Measurements from ENCODE around the gene PRPS1. TPM values are rescaled to one million over a fixed set of nuclear protein-coding genes. Genes with fewer than 3 reads are reported as not detected.
A peak's percentile ranks its signal among the peaks of the same experiment; 100 is the strongest.

PRPS1 gene
- 100 to 1,000 TPM; 132 to 141 TPM for total RNA-seq

DNA sequence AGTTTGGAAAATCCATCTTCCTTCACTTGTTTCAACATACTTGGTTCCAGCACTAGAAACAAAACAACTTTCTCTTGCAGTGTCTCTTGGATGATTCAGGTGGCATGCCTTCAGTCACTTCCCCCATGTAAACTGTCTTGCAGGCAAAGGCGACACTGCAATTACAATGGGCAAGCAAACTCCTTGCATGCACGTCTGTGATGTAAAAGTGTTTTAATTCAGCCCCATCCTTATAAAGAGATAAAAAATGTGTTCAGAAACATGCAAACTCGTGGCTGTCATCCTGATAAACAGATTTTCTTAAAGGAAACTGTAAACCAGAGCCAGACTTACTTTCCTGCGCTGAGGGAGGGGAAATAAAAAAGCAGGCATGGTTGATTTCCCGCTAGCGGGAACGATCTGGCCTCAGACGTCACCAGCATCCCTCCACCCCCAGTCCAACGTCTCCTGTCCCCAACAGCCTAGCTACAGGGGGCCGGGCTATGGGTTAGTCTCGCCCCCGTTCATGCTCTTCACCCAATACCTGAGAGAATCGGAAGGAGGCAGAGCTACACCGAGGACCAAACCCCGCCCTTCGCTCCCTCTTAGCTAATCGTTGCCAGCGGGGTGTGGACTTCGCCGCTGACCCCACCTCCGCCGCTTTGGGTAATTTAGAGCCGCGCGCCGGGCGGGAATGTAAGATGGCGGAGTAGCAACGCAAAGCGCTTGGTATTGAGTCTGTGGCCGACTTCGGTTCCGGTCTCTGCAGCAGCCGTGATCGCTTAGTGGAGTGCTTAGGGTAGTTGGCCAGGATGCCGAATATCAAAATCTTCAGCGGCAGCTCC lies at the start of gene PRPS1:
Gene PRPS1, plus strand, starts transcription at position 673 of the 824 bp plus-strand sequence. Its CDS starts 119 bp downstream, at position 792.
- ChIA-PET POLR2A (interaction anchor here (0.5 to 2.7 kb wide), 15 partner anchors 16 to 629 kb away, joined by 3 to 29 read pairs (median 6); partner anchors contain the start of genes ATG4A, MID2, PSMD10 and TSC22D3), CTCF (interaction anchor here (0.8 to 2.5 kb wide), 8 partner anchors 27 to 148 kb away, joined by 3 to 15 read pairs (median 8); partner anchors contain the start of gene TSC22D3)
- H3K4me3 Mint-ChIP-seq: peak within 1 kb of the TSS; percentile 84
- H3K27me3 Mint-ChIP-seq: no peaks in the 10 kb centered on the region
- peaks cover 25% of the 10 kb centered on the region for H3K4me1 Mint-ChIP-seq (ENCODE audit: low read depth)
- peak; percentile 93 for DNase-seq
- intact Hi-C loops (cut with micrococcal nuclease): loop anchor here (1.0 to 10.0 kb wide), 9 partner anchors 27 to 1143 kb away; partner anchors contain the start of genes ATG4A, MORC4 and PSMD10
- H3K36me3 Mint-ChIP-seq: peaks cover 3% of the 10 kb centered on the region
- H3K27ac Mint-ChIP-seq: peak within 1 kb of the TSS; percentile 85
- no peaks in the 10 kb centered on the region for H3K9me3 Mint-ChIP-seq

DNA sequence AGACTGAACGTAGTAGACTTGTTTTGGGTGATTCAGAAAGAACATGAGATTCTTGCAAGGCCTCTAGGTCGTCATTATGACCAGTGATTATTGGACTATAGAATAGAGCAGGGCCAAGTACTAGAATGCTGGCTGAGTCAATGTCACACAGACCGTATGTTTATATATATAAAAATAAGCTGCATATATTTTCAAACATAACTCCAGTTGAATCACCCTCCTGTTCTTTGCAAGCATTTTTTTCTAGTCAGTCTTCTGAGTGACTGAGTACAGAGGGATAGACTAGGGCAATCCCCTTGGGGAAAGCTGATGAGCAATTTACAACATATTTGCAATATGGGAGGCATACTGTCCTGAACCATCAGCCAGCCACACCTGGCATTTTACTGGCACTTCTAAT lies 48.4 kb upstream of the PRPS1 start:
- Mint-ChIP-seq H3K27me3 (no peaks in the 10 kb centered on the region), H3K4me1 (ENCODE audit: low read depth) (peaks cover 4% of the 10 kb centered on the region), H3K36me3 (no peaks in the 10 kb centered on the region), H3K4me3 (no peak overlapping the region), H3K9me3 (no peaks in the 10 kb centered on the region), H3K27ac (no peak overlapping the region)
- ChIA-PET CTCF (no interaction called here), POLR2A (no interaction called here)
- no peak for DNase-seq
- intact Hi-C loops (cut with micrococcal nuclease): no loop called here

DNA sequence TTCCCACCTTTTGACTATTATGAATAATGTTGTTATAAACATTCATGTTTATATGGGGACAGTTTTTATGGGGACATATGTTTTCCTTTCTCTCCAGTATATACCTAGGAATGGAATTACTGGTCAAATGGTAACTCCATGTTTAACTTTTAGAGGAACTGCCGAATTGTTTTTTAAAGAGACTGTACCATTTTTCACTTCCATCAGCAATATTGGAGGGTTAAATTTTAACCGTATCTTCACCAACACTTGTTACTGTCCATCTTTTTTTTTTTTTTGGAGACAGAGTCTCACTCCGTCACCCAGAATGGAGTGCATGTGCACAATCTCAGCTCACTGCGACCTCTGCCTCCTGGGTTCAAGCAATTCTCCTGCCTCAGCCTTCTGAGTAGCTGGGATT lies 46.4 kb upstream of the PRPS1 start:
- H3K36me3 Mint-ChIP-seq: no peaks in the 10 kb centered on the region
- no peak overlapping the region for H3K27ac Mint-ChIP-seq
- DNase-seq: no peak
- no peak overlapping the region for H3K4me3 Mint-ChIP-seq
- ChIA-PET POLR2A (no interaction called here), CTCF (no interaction called here)
- intact Hi-C loops (cut with micrococcal nuclease): no loop called here
- H3K4me1 Mint-ChIP-seq (ENCODE audit: low read depth): no peaks in the 10 kb centered on the region
- no peaks in the 10 kb centered on the region for H3K27me3 Mint-ChIP-seq
- H3K9me3 Mint-ChIP-seq: peaks cover 1% of the 10 kb centered on the region

DNA sequence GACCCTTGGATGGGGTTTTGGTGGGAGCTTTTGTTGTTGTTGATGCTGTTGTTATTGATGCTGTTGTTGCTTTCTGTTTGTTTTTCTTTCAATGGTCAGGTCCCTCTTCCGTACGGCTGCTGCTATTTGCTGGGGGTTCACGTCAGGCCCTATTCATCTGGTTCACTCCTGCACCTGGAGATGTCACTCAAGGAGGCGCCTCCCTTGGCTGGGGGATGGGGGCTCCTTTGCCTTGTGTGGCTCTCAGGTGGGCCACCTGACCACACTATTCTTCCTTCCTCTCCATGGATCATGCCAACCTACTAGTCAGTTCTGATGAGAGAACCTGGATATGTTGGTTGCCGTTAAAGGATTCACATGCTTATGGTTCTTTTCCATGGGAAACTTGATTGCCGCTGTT lies 39.1 kb upstream of the PRPS1 start:
- Mint-ChIP-seq H3K4me3 (no peak overlapping the region), H3K4me1 (ENCODE audit: low read depth) (no peaks in the 10 kb centered on the region), H3K27ac (no peak overlapping the region), H3K36me3 (no peaks in the 10 kb centered on the region), H3K9me3 (peaks cover 1% of the 10 kb centered on the region), H3K27me3 (peaks cover 3% of the 10 kb centered on the region)
- DNase-seq: no peak
- intact Hi-C loops (cut with micrococcal nuclease): no loop called here
- ChIA-PET POLR2A (no interaction called here), CTCF (no interaction called here)

DNA sequence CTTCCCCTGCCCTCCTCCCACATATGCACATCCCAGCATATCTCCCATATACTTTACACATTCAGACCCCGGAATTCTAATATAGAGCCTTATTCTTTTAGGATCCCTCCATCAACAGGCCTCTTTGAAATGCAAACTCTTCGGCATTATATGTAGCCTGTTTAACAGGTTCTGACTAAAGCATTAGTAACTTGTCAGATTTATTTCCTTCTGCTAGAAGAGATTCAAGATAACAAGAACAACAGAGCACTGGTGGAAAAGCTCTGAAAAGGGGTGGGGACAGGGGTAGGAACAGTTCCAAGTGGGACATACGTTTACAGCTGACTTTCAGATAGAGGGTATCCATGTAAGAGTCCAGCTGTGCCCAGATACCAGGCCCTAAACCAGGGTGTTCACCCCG lies 31.7 kb upstream of the PRPS1 start:
- CTCF ChIA-PET: no interaction called here
- H3K4me1 Mint-ChIP-seq (ENCODE audit: low read depth): no peaks in the 10 kb centered on the region
- intact Hi-C loops (cut with micrococcal nuclease): no loop called here

DNA sequence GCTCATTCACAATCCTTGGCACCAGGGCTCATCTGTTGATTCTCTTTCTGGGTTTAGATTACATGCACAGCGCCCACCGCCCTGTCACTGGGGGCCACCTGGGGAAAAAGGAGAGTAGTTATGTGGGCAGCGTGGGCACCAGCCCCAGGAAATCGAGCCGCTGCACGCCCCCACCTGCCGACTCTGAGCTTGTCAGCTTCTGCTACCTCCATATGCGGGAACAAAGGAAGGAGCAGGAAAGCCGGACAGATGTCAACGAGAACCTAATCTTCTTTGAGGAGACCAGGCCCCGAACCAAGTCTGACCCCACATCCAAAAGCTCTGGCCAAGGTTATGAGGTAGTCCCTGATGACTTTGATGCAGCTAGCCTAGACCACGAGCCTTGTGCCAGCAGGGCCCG lies 31.0 kb upstream of the PRPS1 start:
- H3K27me3 Mint-ChIP-seq: peaks cover 4% of the 10 kb centered on the region
- intact Hi-C loops (cut with micrococcal nuclease): no loop called here
- no peaks in the 10 kb centered on the region for H3K36me3 Mint-ChIP-seq
- ChIA-PET POLR2A (no interaction called here), CTCF (no interaction called here)
- no peak overlapping the region for H3K27ac Mint-ChIP-seq
- no peak overlapping the region for H3K4me3 Mint-ChIP-seq
- H3K9me3 Mint-ChIP-seq: no peaks in the 10 kb centered on the region
- DNase-seq: no peak
- H3K4me1 Mint-ChIP-seq (ENCODE audit: low read depth): no peaks in the 10 kb centered on the region

More for the DNA sequence above, 31.7 kb upstream of the PRPS1 start:
- Mint-ChIP-seq H3K27ac (no peak overlapping the region), H3K27me3 (peaks cover 4% of the 10 kb centered on the region), H3K36me3 (no peaks in the 10 kb centered on the region), H3K4me3 (no peak overlapping the region), H3K9me3 (no peaks in the 10 kb centered on the region)
- POLR2A ChIA-PET: no interaction called here
- DNase-seq: no peak

DNA sequence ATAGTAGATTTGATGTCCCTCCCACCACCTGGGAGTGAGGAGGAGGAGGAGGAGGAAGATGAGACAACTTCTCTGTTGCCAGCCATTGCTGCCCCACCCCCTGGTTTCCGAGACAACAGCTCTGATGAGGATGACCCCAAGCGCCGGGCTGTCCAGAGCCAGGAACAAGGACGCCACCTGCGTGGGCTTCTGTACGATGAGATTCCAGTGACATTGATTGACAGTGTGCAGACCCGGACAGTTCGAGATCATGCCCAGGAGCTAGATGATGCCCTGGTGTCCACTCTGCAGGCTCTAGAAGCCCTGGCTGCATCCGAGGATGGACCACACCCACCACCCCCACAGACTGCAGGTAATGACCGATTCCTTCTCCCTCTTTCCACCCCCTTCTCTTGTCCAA lies 30.5 kb upstream of the PRPS1 start:
- no peak for DNase-seq
- POLR2A ChIA-PET: no interaction called here
- Mint-ChIP-seq H3K36me3 (no peaks in the 10 kb centered on the region), H3K4me1 (ENCODE audit: low read depth) (no peaks in the 10 kb centered on the region), H3K27ac (no peak overlapping the region), H3K4me3 (no peak overlapping the region), H3K27me3 (peaks cover 4% of the 10 kb centered on the region), H3K9me3 (no peaks in the 10 kb centered on the region)
- CTCF ChIA-PET: no interaction called here
- intact Hi-C loops (cut with micrococcal nuclease): no loop called here

DNA sequence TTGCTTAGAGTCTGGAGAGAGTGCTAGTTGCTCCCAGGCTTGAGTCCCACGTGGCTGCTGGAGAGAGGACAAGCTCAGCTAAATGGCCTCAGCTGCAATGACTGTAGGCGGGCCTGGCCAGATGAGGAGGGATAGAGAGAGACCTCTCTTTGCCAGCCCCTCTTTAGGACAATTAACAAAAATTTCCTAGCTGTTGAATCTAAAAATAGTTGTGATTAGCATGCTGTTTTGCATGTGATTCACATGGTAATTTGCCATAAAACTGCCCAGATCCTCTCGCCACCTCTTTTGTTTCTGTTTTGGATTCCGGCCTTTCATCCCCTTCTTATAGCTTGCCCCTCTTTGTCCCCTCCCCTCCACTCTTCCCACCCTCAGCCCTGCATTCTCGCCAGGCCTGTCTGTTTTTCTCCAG lies 28.9 kb upstream of the PRPS1 start:
- no peaks in the 10 kb centered on the region for H3K4me1 Mint-ChIP-seq (ENCODE audit: low read depth)
- no peak overlapping the region for H3K4me3 Mint-ChIP-seq
- CTCF ChIA-PET: no interaction called here

DNA sequence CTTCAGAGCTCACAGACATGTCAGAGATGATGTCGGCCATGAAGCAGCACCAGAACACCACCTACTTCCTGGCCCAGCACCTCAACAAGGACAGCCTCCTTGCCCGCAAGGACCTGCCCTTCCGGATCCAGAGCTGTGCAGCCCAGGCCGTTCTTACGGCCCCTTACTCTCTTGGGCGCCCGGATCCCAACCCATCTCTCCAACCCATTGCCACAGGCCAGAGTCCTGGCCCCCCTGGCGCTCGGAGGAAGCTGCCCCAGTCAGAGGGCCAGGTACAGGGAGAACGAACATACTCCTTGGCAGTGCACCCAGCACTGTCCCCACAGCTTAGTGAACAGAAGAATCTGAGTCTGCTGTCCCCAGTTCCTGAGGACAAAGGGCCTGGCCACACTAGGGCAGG lies 27.9 kb upstream of the PRPS1 start:
- DNase-seq: no peak
- Mint-ChIP-seq H3K27ac (no peak overlapping the region), H3K4me3 (no peak overlapping the region), H3K36me3 (no peaks in the 10 kb centered on the region), H3K4me1 (ENCODE audit: low read depth) (no peaks in the 10 kb centered on the region), H3K9me3 (no peaks in the 10 kb centered on the region), H3K27me3 (peaks cover 1% of the 10 kb centered on the region)
- CTCF ChIA-PET: no interaction called here
- intact Hi-C loops (cut with micrococcal nuclease): no loop called here
- POLR2A ChIA-PET: no interaction called here

More for the DNA sequence above, 28.9 kb upstream of the PRPS1 start:
- Mint-ChIP-seq H3K27ac (no peak overlapping the region), H3K36me3 (no peaks in the 10 kb centered on the region), H3K27me3 (peaks cover 1% of the 10 kb centered on the region), H3K9me3 (no peaks in the 10 kb centered on the region)
- DNase-seq: no peak
- POLR2A ChIA-PET: no interaction called here
- intact Hi-C loops (cut with micrococcal nuclease): no loop called here

DNA sequence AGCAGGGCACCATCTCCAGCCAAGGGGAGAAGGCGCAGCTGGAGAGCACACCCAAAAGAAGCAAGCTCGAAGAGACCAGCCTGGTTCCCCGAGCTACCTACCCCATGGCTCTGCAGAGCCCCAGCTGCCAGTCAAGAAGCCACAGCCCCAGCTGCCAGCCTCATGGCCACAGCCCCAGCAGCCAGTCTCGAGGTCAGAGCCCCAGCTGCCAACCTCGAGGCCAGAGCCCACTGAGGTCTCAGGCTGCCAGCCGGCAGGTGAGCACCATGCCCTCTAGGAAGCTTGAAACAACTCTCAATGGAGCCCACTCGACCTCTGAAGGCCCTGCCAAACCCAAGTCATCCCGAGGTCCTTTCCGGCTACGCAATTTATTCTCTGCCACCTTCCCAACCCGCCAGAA lies 27.0 kb upstream of the PRPS1 start:
- no peak overlapping the region for H3K4me3 Mint-ChIP-seq
- no peak for DNase-seq
- H3K27me3 Mint-ChIP-seq: peaks cover under 1% of the 10 kb centered on the region
- H3K4me1 Mint-ChIP-seq (ENCODE audit: low read depth): no peaks in the 10 kb centered on the region
- H3K27ac Mint-ChIP-seq: no peak overlapping the region
- intact Hi-C loops (cut with micrococcal nuclease): no loop called here
- POLR2A ChIA-PET: no interaction called here
- no peaks in the 10 kb centered on the region for H3K9me3 Mint-ChIP-seq
- CTCF ChIA-PET: no interaction called here
- H3K36me3 Mint-ChIP-seq: no peaks in the 10 kb centered on the region

DNA sequence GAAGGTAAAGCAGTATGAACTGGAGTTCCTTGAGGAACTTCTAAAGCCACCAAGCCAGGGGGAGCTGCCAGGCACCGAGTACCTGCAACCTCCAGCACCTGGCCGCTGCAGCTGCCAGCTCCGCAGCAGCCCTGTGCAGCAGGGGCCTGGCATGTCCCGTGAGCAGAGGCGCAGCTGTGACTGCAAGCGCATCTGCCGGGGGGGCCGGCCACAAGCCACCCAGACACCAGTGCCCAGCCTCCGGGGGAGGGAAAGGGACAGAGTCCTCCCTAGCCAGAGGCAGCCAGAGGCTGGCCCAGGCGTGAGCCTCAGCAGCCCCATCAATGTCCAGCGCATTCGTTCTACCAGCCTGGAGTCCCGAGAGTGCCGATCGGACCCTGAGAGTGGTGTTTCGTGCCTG lies 26.6 kb upstream of the PRPS1 start:
- Mint-ChIP-seq H3K27me3 (no peaks in the 10 kb centered on the region), H3K4me1 (ENCODE audit: low read depth) (no peaks in the 10 kb centered on the region), H3K4me3 (no peak overlapping the region), H3K36me3 (no peaks in the 10 kb centered on the region), H3K27ac (no peak overlapping the region), H3K9me3 (no peaks in the 10 kb centered on the region)
- CTCF ChIA-PET: no interaction called here
- intact Hi-C loops (cut with micrococcal nuclease): no loop called here
- DNase-seq: no peak
- POLR2A ChIA-PET: no interaction called here

DNA sequence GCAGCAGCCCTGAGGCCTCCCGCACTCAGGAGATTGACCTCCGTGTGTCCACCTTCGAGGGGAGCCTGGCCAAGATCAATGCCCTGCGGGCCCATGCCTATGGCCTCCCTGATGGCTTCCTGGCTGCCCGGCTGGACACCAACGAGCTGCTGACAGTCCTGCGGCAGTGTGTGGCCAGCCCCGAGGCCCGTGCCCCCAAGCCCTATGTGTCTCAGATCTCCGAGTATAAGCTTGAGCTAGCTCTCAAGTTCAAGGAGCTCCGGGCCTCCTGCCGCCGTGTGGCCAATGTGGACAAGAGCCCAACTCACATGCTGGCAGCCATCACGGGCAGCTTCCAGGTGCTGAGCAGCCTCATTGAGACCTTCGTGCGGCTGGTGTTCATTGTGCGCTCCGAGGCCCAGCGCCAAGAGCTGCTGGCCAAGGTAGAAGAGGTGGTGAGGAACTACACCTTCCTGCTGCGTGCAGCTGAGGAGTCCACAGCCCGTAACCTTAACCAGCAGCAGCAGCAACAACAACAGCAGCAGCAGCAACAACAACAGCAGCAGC lies 25.5 kb upstream of the PRPS1 start:
- Mint-ChIP-seq H3K27ac (no peak overlapping the region), H3K4me1 (ENCODE audit: low read depth) (no peaks in the 10 kb centered on the region), H3K27me3 (no peaks in the 10 kb centered on the region), H3K4me3 (no peak overlapping the region), H3K36me3 (no peaks in the 10 kb centered on the region), H3K9me3 (no peaks in the 10 kb centered on the region)
- intact Hi-C loops (cut with micrococcal nuclease): no loop called here
- DNase-seq: no peak
- CTCF ChIA-PET: no interaction called here
- POLR2A ChIA-PET: no interaction called here

Data from activated CD4-positive, alpha-beta memory T cell treated with anti-CD3 and anti-CD28 coated beads for 36 hours (primary cell).